ENCODE results near the gene SORCS3.

The SORCS3 gene

GRCh38 chr10:104892879-104893617, 252.0 kb downstream of the SORCS3 start:
- no peaks in the 10 kb centered on the region for H3K27me3 ChIP-seq
- no peaks in the 10 kb centered on the region for H3K4me1 ChIP-seq
- no peak overlapping the region for H3K27ac ChIP-seq
- H4K20me1 ChIP-seq: no peaks in the 10 kb centered on the region
- no peak for TF ChIP-seq Cebpa-rat (IDR thresholded peaks at IDR 0.05)
- H3K36me3 ChIP-seq: no peaks in the 10 kb centered on the region
- H3K4me3 ChIP-seq: no peak overlapping the region
- H3K4me2 ChIP-seq: no peak overlapping the region
- peaks cover 20 to 37% (median 31%) of the 10 kb centered on the region in 11 experiments; a peak in 21 of 22 replicates for H3K9me3 ChIP-seq (replicated peaks in 1 of 11)
- no peak overlapping the region for H3K9ac ChIP-seq

DNA sequence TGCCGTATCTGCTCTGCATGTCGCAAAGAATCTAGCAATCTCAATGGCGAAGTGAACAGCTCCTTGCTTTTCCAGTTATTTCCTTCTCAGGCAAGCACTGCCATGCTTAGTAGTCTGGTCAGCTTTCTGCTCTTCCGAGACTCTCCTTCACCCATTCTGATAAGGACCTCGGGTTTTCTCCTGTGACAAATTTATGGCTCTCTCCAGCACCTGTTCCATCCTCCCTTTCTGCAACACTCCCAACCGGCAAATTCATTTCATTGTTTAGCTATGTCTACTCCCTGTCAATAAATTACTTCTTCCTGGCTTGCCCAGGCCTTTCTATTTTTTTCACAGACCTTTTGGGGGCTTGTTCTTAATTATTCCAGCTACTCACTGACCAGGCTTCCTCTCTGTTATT, 252.6 kb downstream of the SORCS3 start:
- H3K27ac ChIP-seq: no peak overlapping the region
- H3K4me1 ChIP-seq: no peaks in the 10 kb centered on the region
- no peak overlapping the region for H3K9ac ChIP-seq
- no peak overlapping the region for H3K4me3 ChIP-seq
- TF ChIP-seq Cebpa-rat (IDR thresholded peaks at IDR 0.05): no peak
- H3K36me3 ChIP-seq: no peaks in the 10 kb centered on the region
- no peak overlapping the region for H3K4me2 ChIP-seq
- H4K20me1 ChIP-seq: no peaks in the 10 kb centered on the region
- peaks cover 14 to 30% (median 24%) of the 10 kb centered on the region in 11 experiments; a peak in 21 of 22 replicates for H3K9me3 ChIP-seq (replicated peaks in 1 of 11)
- H3K27me3 ChIP-seq: no peaks in the 10 kb centered on the region

- no peaks in the 10 kb centered on the region for H3K27me3 ChIP-seq
- peaks cover 8 to 21% (median 15%) of the 10 kb centered on the region in 11 experiments; a peak in 21 of 22 replicates for H3K9me3 ChIP-seq (replicated peaks in 1 of 11)
- H3K4me1 ChIP-seq: peaks cover 2 to 7% (median 5%) of the 10 kb centered on the region in 10 experiments; a peak in 19 of 20 replicates
- H3K4me2 ChIP-seq: no peak overlapping the region
- no peak overlapping the region for H3K9ac ChIP-seq
- no peaks in the 10 kb centered on the region for H3K36me3 ChIP-seq
- H3K4me3 ChIP-seq: no peak overlapping the region
- TF ChIP-seq Cebpa-rat (IDR thresholded peaks at IDR 0.05): no peak
- no peak overlapping the region for H3K27ac ChIP-seq
- H4K20me1 ChIP-seq: no peaks in the 10 kb centered on the region
These were observed 253.6 kb downstream of the SORCS3 start for GRCh38 chr10:104894681-104895080.

- Histone ChIP-seq H3K4me3 (no peak overlapping the region), H3K4me2 (no peak overlapping the region), H3K9ac (no peak overlapping the region), H3K4me1 (peaks cover 7 to 14% (median 12%) of the 10 kb centered on the region in 10 experiments; a peak in 19 of 20 replicates), H3K9me3 (replicated peaks in 1 of 11) (peaks cover 2 to 12% (median 6%) of the 10 kb centered on the region in 11 experiments; a peak in 15 of 22 replicates), H3K27ac (no peak overlapping the region), H3K27me3 (no peaks in the 10 kb centered on the region), H4K20me1 (no peaks in the 10 kb centered on the region), H3K36me3 (no peaks in the 10 kb centered on the region)
- no peak for TF ChIP-seq Cebpa-rat (IDR thresholded peaks at IDR 0.05)
These were observed 254.5 kb downstream of the SORCS3 start for GRCh38 chr10:104895541-104895940.

- H3K4me2 ChIP-seq: no peak overlapping the region
- no peak overlapping the region for H3K9ac ChIP-seq
- no peak overlapping the region for H3K4me3 ChIP-seq
- H3K9me3 ChIP-seq (replicated peaks in 1 of 11): peaks cover 0 to 8% (median 2%) of the 10 kb centered on the region in 11 experiments; a peak in 9 of 22 replicates
- no peak for TF ChIP-seq Cebpa-rat (IDR thresholded peaks at IDR 0.05)
- H3K36me3 ChIP-seq: no peaks in the 10 kb centered on the region
- no peaks in the 10 kb centered on the region for H4K20me1 ChIP-seq
- H3K27ac ChIP-seq: no peak overlapping the region
- H3K27me3 ChIP-seq: no peaks in the 10 kb centered on the region
- peaks cover 7 to 14% (median 12%) of the 10 kb centered on the region in 10 experiments; a peak in 19 of 20 replicates for H3K4me1 ChIP-seq
These were observed 254.9 kb downstream of the SORCS3 start for GRCh38 chr10:104895981-104896380.

GRCh38 chr10:104897696-104898095, 256.6 kb downstream of the SORCS3 start:
- Histone ChIP-seq H3K4me1 (peaks cover 7 to 14% (median 12%) of the 10 kb centered on the region in 10 experiments; a peak in 19 of 20 replicates), H3K27ac (no peak overlapping the region), H3K9ac (no peak overlapping the region), H3K36me3 (no peaks in the 10 kb centered on the region), H4K20me1 (no peaks in the 10 kb centered on the region), H3K9me3 (replicated peaks in 1 of 11) (no peaks in the 10 kb centered on the region), H3K4me2 (no peak overlapping the region), H3K4me3 (no peak overlapping the region), H3K27me3 (no peaks in the 10 kb centered on the region)
- no peak for TF ChIP-seq Cebpa-rat (IDR thresholded peaks at IDR 0.05)

- H3K4me2 ChIP-seq: peak overlapping the region; percentile 38 to 75 (median 60); a peak in 21 of 22 replicates
- H4K20me1 ChIP-seq: no peaks in the 10 kb centered on the region
- no peak overlapping the region for H3K27ac ChIP-seq
- H3K4me1 ChIP-seq: peaks cover 7 to 21% (median 16%) of the 10 kb centered on the region in 10 experiments; a peak in 19 of 20 replicates
- H3K4me3 ChIP-seq: no peak overlapping the region
- no peaks in the 10 kb centered on the region for H3K9me3 ChIP-seq (replicated peaks in 1 of 11)
- H3K36me3 ChIP-seq: no peaks in the 10 kb centered on the region
- no peaks in the 10 kb centered on the region for H3K27me3 ChIP-seq
- no peak for TF ChIP-seq Cebpa-rat (IDR thresholded peaks at IDR 0.05)
- H3K9ac ChIP-seq: no peak overlapping the region
These were observed 258.7 kb downstream of the SORCS3 start for GRCh38 chr10:104899779-104900178.

- Histone ChIP-seq H3K27me3 (no peaks in the 10 kb centered on the region), H3K36me3 (no peaks in the 10 kb centered on the region), H3K9ac (no peak overlapping the region), H4K20me1 (no peaks in the 10 kb centered on the region), H3K4me3 (no peak overlapping the region), H3K4me2 (peak overlapping the region in 6 of 11 experiments; percentile 8 to 33 (median 15); a peak in 9 of 22 replicates), H3K9me3 (replicated peaks in 1 of 11) (no peaks in the 10 kb centered on the region), H3K4me1 (peaks cover 7 to 38% (median 27%) of the 10 kb centered on the region in 10 experiments; a peak in 19 of 20 replicates), H3K27ac (no peak overlapping the region)
- no peak for TF ChIP-seq Cebpa-rat (IDR thresholded peaks at IDR 0.05)
These were observed 262.3 kb downstream of the SORCS3 start for GRCh38 chr10:104903433-104903832.

GRCh38 chr10:104904753-104905323, 263.7 kb downstream of the SORCS3 start:
- Histone ChIP-seq H3K27ac (no peak overlapping the region), H3K9me3 (replicated peaks in 1 of 11) (no peaks in the 10 kb centered on the region), H4K20me1 (no peaks in the 10 kb centered on the region), H3K36me3 (no peaks in the 10 kb centered on the region), H3K9ac (no peak overlapping the region), H3K27me3 (no peaks in the 10 kb centered on the region), H3K4me3 (no peak overlapping the region), H3K4me2 (no peak overlapping the region), H3K4me1 (peaks cover 14 to 43% (median 34%) of the 10 kb centered on the region in 10 experiments)
- no peak for TF ChIP-seq Cebpa-rat (IDR thresholded peaks at IDR 0.05)
